GM12801 (cell line): Measurements from ENCODE around the gene APRT.

Experiments
- TF ChIP-seq, protein P1 (sequence below): IDR thresholded peaks from one replicate; pipeline ENCODE4 v1.5.1; 2011; ENCODE audit warnings: control low read depth; ENCODE audit not compliant: insufficient read length; ENCODE audit errors: extremely low read depth

Gene APRT

GRCh38 chr16:88766975-88767374 lies 44.8 kb downstream of the APRT start:
- TF ChIP-seq, protein P1, sequence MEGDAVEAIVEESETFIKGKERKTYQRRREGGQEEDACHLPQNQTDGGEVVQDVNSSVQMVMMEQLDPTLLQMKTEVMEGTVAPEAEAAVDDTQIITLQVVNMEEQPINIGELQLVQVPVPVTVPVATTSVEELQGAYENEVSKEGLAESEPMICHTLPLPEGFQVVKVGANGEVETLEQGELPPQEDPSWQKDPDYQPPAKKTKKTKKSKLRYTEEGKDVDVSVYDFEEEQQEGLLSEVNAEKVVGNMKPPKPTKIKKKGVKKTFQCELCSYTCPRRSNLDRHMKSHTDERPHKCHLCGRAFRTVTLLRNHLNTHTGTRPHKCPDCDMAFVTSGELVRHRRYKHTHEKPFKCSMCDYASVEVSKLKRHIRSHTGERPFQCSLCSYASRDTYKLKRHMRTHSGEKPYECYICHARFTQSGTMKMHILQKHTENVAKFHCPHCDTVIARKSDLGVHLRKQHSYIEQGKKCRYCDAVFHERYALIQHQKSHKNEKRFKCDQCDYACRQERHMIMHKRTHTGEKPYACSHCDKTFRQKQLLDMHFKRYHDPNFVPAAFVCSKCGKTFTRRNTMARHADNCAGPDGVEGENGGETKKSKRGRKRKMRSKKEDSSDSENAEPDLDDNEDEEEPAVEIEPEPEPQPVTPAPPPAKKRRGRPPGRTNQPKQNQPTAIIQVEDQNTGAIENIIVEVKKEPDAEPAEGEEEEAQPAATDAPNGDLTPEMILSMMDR: no peak

DNA sequence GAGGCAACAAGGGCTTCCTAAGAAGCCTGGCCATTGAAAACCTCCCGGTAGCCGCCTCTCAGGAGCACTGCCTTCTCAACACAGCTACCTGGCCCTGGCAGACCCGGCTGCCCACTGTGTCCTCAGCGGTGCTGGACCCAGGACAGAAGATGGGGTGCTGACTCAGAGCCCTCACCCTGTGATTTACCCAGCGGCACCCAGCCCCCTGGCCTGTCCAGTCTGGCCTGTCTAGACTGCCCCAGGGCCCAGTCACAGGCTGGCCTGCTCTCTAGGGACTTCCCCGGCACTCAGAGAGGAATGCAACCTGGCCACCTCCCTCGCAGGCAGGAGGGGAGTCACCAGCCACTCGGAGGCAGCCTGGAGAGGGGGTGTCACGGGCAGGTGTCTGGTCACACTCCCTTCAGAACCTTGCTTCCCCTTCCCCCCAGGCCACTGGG lies 46.8 kb downstream of the APRT start:
- TF ChIP-seq, protein P1: no peak

DNA sequence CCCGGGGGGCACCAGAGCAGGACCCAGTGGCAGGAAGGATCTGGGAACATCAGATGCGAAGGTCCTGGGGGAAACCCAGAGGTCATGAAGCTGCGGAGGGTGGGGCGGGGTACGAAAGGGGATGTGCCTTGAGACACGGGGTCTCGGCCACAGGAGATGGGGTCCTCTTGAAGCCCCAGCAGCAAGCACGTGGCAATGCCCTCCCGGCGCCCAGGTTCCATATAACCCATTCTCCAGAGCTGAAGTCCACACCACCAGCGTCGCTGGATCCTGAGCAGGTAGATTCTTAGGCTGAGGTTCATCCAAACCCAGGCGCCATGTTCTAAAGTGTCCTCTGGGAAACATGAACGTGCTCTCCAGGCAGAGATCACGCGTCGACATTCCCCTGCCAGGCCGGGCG lies 47.6 kb downstream of the APRT start:
- TF ChIP-seq, protein P1: no peak

DNA sequence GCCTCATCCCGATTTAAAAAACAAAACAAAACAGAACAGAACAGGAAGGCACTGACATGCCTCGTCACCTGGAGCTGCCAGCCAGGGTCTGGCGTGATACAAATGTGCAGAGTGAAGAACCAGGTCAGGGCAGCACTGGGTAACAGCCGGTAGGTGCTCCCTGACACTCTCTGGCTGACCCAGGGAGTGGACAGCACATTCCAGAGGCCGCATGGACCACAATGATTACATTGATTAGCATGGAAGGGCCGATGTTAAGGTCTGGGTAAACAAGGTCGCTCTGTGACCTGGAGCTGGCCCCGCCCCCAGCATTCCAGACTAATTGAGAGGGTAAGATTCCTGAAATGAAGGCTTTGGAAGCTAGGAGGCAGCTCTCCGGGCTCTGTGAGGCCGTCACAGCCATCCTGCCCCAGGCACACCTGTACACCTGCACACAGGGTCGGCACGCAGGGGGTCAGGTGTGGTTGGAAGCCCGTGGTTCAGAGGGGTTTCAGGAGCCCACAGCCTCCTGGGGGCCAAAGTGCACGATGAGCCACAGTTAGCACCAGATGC lies 48.1 kb downstream of the APRT start:
- TF ChIP-seq, protein P1: no peak

DNA sequence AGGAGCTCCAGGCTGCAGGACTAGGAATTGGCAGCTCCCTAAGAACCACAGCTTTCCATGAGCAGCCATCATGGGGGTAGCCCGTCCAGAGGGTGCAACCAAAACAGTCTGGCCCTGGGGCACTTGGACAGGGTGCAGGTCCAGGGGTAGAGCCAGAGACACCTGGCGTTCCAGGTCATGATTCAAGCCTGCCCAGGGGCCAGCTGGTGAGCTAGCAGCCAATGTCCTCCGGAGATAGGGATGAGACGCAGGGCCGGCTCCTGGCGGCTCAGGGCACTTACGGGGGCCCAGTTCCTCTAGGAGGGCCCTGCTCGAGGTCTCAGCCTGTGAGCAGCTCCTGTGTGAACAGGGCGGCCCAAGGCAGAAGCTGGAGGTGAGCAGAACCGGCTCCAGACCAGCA lies 48.8 kb downstream of the APRT start:
- TF ChIP-seq, protein P1: no peak

GRCh38 chr16:88762258-88762870 lies 49.4 kb downstream of the APRT start:
- TF ChIP-seq, protein P1: no peak

GRCh38 chr16:88761830-88762229 lies 49.9 kb downstream of the APRT start:
- TF ChIP-seq, protein P1: no peak
